Measurements from ENCODE around the gene KLK15. TPM values are rescaled to one million over a fixed set of nuclear protein-coding genes. Genes with fewer than 3 reads are reported as not detected.

KLK15 gene
- total RNA-seq, 4 donors from 2014 or later = not detected

DNA sequence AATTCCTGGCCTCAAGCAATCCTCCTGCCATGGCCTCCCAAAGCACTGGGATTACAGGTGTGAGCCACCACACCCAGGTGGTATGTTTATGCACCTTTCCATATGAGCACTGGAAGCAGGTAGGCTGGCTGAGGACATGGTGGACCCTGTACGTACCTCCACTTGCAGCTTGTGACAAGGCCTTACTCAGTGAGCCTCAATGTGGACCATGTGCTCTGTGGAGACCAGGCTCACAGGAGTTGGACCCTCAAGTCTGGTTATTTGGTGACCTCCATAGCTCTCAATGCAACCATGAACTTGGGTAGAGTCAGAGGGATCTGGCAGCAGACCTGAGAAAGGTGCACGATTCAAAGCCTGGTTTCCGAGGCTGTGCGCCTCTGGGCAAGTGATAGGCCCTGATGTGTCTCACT lies 37.7 kb downstream of the KLK15 start:
- Histone ChIP-seq H3K27me3 (peaks cover 29% of the 10 kb centered on the region), H3K9me3 (no peaks in the 10 kb centered on the region), H3K27ac (no peak overlapping the region), H3K36me3 (peaks cover 0 to 50% of the 10 kb centered on the region in 2 donors), H3K4me3 (no peak overlapping the region), H3K4me1 (no peaks in the 10 kb centered on the region)
- WGBS, 2 donors (ENCODE audit: low coverage in 1 of 2) = 90 to 93% methylated on average over 2 to 3 of the region's 4 CpGs
- ATAC-seq = no peak
- TF ChIP-seq, protein P1, sequence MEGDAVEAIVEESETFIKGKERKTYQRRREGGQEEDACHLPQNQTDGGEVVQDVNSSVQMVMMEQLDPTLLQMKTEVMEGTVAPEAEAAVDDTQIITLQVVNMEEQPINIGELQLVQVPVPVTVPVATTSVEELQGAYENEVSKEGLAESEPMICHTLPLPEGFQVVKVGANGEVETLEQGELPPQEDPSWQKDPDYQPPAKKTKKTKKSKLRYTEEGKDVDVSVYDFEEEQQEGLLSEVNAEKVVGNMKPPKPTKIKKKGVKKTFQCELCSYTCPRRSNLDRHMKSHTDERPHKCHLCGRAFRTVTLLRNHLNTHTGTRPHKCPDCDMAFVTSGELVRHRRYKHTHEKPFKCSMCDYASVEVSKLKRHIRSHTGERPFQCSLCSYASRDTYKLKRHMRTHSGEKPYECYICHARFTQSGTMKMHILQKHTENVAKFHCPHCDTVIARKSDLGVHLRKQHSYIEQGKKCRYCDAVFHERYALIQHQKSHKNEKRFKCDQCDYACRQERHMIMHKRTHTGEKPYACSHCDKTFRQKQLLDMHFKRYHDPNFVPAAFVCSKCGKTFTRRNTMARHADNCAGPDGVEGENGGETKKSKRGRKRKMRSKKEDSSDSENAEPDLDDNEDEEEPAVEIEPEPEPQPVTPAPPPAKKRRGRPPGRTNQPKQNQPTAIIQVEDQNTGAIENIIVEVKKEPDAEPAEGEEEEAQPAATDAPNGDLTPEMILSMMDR (IDR thresholded peaks at IDR 0.05) = no peak
- no peak for TF ChIP-seq EP300 (IDR thresholded peaks at IDR 0.05)
- TF ChIP-seq POLR2AphosphoS5 (IDR thresholded peaks at IDR 0.05) = no peak
- TF ChIP-seq POLR2A (IDR thresholded peaks at IDR 0.05) = no peak

- no peak overlapping the region for H3K4me3 ChIP-seq
- peaks cover 0 to 47% of the 10 kb centered on the region in 2 donors for H3K36me3 ChIP-seq
- no peak for ATAC-seq
- no peaks in the 10 kb centered on the region for H3K9me3 ChIP-seq
- H3K27me3 ChIP-seq = peaks cover 35% of the 10 kb centered on the region
- no peak for TF ChIP-seq POLR2A (IDR thresholded peaks at IDR 0.05)
- TF ChIP-seq, protein P1 (IDR thresholded peaks at IDR 0.05) = no peak
- TF ChIP-seq EP300 (IDR thresholded peaks at IDR 0.05) = no peak
- no peak for TF ChIP-seq POLR2AphosphoS5 (IDR thresholded peaks at IDR 0.05)
- no peaks in the 10 kb centered on the region for H3K4me1 ChIP-seq
- 46 to 50% methylated on average over 2 to 6 of the region's 18 CpGs for WGBS, 2 donors (ENCODE audit: low coverage in 1 of 2)
- H3K27ac ChIP-seq = no peak overlapping the region
Measured at GRCh38 chr19:50794876-50795663, 38.3 kb downstream of the KLK15 start.

DNA sequence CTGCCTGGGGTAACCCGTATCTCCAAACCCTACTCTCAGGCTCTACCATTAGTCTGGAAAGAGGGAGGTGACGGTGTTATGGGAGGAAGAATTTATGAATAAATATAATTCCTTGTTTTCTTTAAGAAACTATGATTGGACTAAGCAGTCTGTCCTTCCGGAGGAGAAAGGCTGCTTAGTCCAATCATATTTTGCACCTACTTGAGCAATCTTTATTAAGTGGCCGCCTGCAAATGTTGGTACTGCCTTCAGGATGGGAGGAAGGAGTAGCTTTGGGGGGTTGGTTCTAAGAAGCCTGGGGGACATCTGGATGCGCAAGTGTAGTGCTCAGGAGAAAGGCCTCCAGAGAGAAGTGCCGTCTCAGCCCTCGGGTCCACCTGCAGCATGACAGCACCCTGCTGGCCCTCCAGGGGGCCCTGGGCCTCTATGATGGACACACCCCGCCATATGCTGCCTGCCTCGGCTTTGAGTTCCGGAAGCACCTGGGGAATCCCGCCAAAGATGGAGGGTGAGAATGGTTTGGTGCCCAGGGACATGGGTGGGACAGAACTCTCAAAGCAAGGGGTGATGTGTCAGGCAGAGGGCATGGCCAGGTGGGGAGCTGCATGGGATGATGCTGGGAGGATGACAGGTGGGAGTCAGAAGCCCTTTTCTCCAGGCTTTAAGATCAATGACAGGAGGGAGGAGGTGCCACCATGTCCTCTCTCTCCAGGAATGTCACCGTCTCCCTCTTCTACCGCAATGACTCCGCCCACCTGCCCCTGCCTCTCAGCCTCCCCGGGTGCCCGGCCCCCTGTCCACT lies 39.1 kb downstream of the KLK15 start:
- H3K9me3 ChIP-seq = no peaks in the 10 kb centered on the region
- no peak for ATAC-seq
- H3K27me3 ChIP-seq = peaks cover 43% of the 10 kb centered on the region
- 25 to 37% methylated on average over 6 to 8 of the region's 16 CpGs for WGBS, 2 donors (ENCODE audit: low coverage in 1 of 2)
- no peak for TF ChIP-seq EP300 (IDR thresholded peaks at IDR 0.05)
- TF ChIP-seq, protein P1 (IDR thresholded peaks at IDR 0.05) = no peak
- no peak for TF ChIP-seq POLR2A (IDR thresholded peaks at IDR 0.05)
- TF ChIP-seq POLR2AphosphoS5 (IDR thresholded peaks at IDR 0.05) = no peak
- H3K36me3 ChIP-seq = peaks cover 0 to 39% of the 10 kb centered on the region in 2 donors
- no peak overlapping the region for H3K4me3 ChIP-seq
- H3K27ac ChIP-seq = no peak overlapping the region
- no peaks in the 10 kb centered on the region for H3K4me1 ChIP-seq

DNA sequence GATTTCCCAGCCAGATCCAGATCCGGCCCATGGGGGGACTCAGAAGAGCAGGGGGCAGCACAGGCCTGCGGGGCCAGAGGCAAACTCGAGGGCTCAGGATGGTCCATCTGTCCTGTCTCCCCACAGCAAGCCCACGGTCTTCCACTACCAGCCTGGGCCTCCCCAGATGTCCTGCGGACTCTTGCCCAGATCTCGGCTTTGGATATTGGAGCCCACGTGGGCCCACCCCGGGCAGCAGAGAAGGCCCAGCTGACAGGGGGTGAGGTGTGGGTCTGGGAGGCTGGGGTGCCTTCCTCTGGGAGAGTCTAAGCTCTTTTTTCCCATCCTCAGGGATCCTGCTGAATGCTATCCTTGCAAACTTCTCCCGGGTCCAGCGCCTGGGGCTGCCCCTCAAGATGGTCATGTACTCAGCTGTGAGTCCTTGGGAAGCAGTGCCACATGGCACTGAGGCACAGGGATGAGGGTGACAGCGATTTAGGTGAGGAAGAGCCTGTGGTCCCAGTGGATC lies 39.8 kb downstream of the KLK15 start:
- H3K36me3 ChIP-seq = peaks cover 0 to 33% of the 10 kb centered on the region in 2 donors
- no peak overlapping the region for H3K27ac ChIP-seq
- H3K4me3 ChIP-seq = no peak overlapping the region
- no peaks in the 10 kb centered on the region for H3K9me3 ChIP-seq
- TF ChIP-seq, protein P1 (IDR thresholded peaks at IDR 0.05) = no peak
- TF ChIP-seq EP300 (IDR thresholded peaks at IDR 0.05) = no peak
- TF ChIP-seq POLR2A (IDR thresholded peaks at IDR 0.05) = no peak
- TF ChIP-seq POLR2AphosphoS5 (IDR thresholded peaks at IDR 0.05) = no peak
- ATAC-seq = no peak
- WGBS, 2 donors (ENCODE audit: low coverage in 1 of 2) = 60 to 65% methylated on average over 1 to 7 of the region's 11 CpGs
- H3K4me1 ChIP-seq = no peaks in the 10 kb centered on the region
- peaks cover 49% of the 10 kb centered on the region for H3K27me3 ChIP-seq

Measured in gastroesophageal sphincter (tissue), 4 donors.